CD4-positive, alpha-beta T cell treated with Interleukin-15 for 1 hour (primary cell): ENCODE data around the gene GREM1.

ENCODE experiments used
- DNase-seq: peaks from one replicate; pipeline ENCODE4 v3.0.0-alpha.2; 2020

GREM1 gene

GRCh38 chr15:32717426-32718226, at the start of gene GREM1:
Gene GREM1 (plus strand): TSS chr15:32718004. CDS start chr15:32730691, 12,687 bp downstream.
- no peak for DNase-seq

GRCh38 chr15:32668942-32669341, 48.9 kb upstream of the GREM1 start:
- DNase-seq: no peak

- no peak for DNase-seq
Measured at GRCh38 chr15:32669896-32670611, 47.8 kb upstream of the GREM1 start.

GRCh38 chr15:32670623-32671022, 47.2 kb upstream of the GREM1 start:
- no peak for DNase-seq

- DNase-seq: no peak
Measured at GRCh38 chr15:32671339-32672325, 46.2 kb upstream of the GREM1 start.

- DNase-seq: no peak
Measured at GRCh38 chr15:32674681-32675080, 43.1 kb upstream of the GREM1 start.

GRCh38 chr15:32675466-32675865, 42.3 kb upstream of the GREM1 start:
- no peak for DNase-seq

- no peak for DNase-seq
Measured at GRCh38 chr15:32676169-32676568, 41.6 kb upstream of the GREM1 start.

GRCh38 chr15:32677238-32677750, 40.5 kb upstream of the GREM1 start:
- DNase-seq: no peak

GRCh38 chr15:32679298-32679690, 38.5 kb upstream of the GREM1 start:
- no peak for DNase-seq

- no peak for DNase-seq
Measured at GRCh38 chr15:32682569-32682968, 35.2 kb upstream of the GREM1 start.

- no peak for DNase-seq
Measured at GRCh38 chr15:32682977-32683630, 34.7 kb upstream of the GREM1 start.

- DNase-seq: no peak
Measured at GRCh38 chr15:32683906-32684584, 33.8 kb upstream of the GREM1 start.

GRCh38 chr15:32685576-32685975, 32.2 kb upstream of the GREM1 start:
- no peak for DNase-seq

- no peak for DNase-seq
Measured at GRCh38 chr15:32687556-32687955, 30.2 kb upstream of the GREM1 start.

- no peak for DNase-seq
Measured at GRCh38 chr15:32688151-32688639, 29.6 kb upstream of the GREM1 start.

GRCh38 chr15:32690941-32691688, 26.7 kb upstream of the GREM1 start:
- DNase-seq: no peak

- DNase-seq: no peak
Measured at GRCh38 chr15:32691689-32692038, 26.1 kb upstream of the GREM1 start.

- no peak for DNase-seq
Measured at GRCh38 chr15:32692286-32692685, 25.5 kb upstream of the GREM1 start.

- DNase-seq: no peak
Measured at GRCh38 chr15:32694222-32694983, 23.4 kb upstream of the GREM1 start.
